SK-N-SH treated with all-trans-retinoic acid at 6 μM for 48 hours (cell line): Measurements from ENCODE around the gene CCDC107.

Experiments used
- ATAC-seq: fragments of 200-7000 bp; cut with Tn5 transposase; 3 replicates; pipeline ENCODE4 v1.9.1; 2020; ENCODE audit warnings: mild to moderate bottlenecking, moderate library complexity
- BACH2 ChIP-seq: fragments of 250-450 bp; sonication (Bioruptor Pico); IDR thresholded peaks from 2 replicates; pipeline ENCODE4 v1.9.0; 2021; ENCODE audit warnings: mild to moderate bottlenecking, borderline replicate concordance
- CSDC2 ChIP-seq: fragments of 250-450 bp; sonication (Bioruptor Pico); IDR thresholded peaks from 2 replicates; pipeline ENCODE4 v1.5.0; 2020; ENCODE audit warnings: mild to moderate bottlenecking, moderate library complexity
- ESRRG ChIP-seq: fragments of 250-450 bp; sonication (Bioruptor Pico); IDR thresholded peaks from 2 replicates; pipeline ENCODE4 v1.6.1; 2021; ENCODE audit warnings: mild to moderate bottlenecking
- GLIS3 ChIP-seq: fragments of 250-450 bp; sonication (Bioruptor Pico); IDR thresholded peaks from 2 replicates; pipeline ENCODE4 v1.5.0; 2020; ENCODE audit warnings: mild to moderate bottlenecking, moderate library complexity
- ISL1 ChIP-seq: fragments of 250-450 bp; sonication (Bioruptor Pico); IDR thresholded peaks from 2 replicates; pipeline ENCODE4 v2.1.2; 2022; ENCODE audit warnings: mild to moderate bottlenecking, moderate library complexity
- OSR1 ChIP-seq: fragments of 250-450 bp; sonication (Bioruptor Pico); IDR thresholded peaks from 2 replicates; pipeline ENCODE4 v1.8.0; 2022; ENCODE audit warnings: moderate library complexity, mild to moderate bottlenecking, inconsistent platforms
- PPARA ChIP-seq: fragments of 250-450 bp; sonication (Bioruptor Pico); IDR thresholded peaks from 2 replicates; pipeline ENCODE4 v1.5.0; 2020; ENCODE audit warnings: mild to moderate bottlenecking, borderline replicate concordance
- RARB ChIP-seq: fragments of 250-450 bp; sonication (Bioruptor Pico); IDR thresholded peaks from 2 replicates; pipeline ENCODE4 v1.8.0; 2021; ENCODE audit warnings: mild to moderate bottlenecking, moderate library complexity
- SNAI2 ChIP-seq: fragments of 250-450 bp; sonication (Bioruptor Pico); IDR thresholded peaks from 2 replicates; pipeline ENCODE4 v1.5.0; 2020; ENCODE audit warnings: mild to moderate bottlenecking, moderate library complexity
- TOX ChIP-seq: fragments of 250-450 bp; sonication (Bioruptor Pico); IDR thresholded peaks from 2 replicates; pipeline ENCODE4 v1.8.0; 2021; ENCODE audit warnings: mild to moderate bottlenecking, moderate library complexity, borderline replicate concordance
- ZFP3 ChIP-seq: fragments of 250-450 bp; sonication (Bioruptor Pico); IDR thresholded peaks from 2 replicates; pipeline ENCODE4 v1.5.0; 2020; ENCODE audit warnings: mild to moderate bottlenecking, moderate library complexity
- ZFP30 ChIP-seq: fragments of 450-650 bp; formaldehyde crosslinking; IDR thresholded peaks from 2 replicates; pipeline ENCODE4 v1.5.0; 2022; ENCODE audit warnings: mild to moderate bottlenecking, moderate library complexity
- ZNF565 ChIP-seq: fragments of 450-650 bp; formaldehyde crosslinking; conservative IDR thresholded peaks from 2 replicates; pipeline ENCODE4 v1.5.0; 2020; ENCODE audit warnings: low read depth, mild to moderate bottlenecking, moderate library complexity
- ZNF70 ChIP-seq: fragments of 450-650 bp; formaldehyde crosslinking; IDR thresholded peaks from 2 replicates; pipeline ENCODE4 v1.5.0; 2020; ENCODE audit warnings: mild to moderate bottlenecking, moderate library complexity
- ZNF8 ChIP-seq: fragments of 450-650 bp; formaldehyde crosslinking; IDR thresholded peaks from 2 replicates; pipeline ENCODE4 v1.5.0; 2020; ENCODE audit warnings: mild to moderate bottlenecking, moderate library complexity
- TF ChIP-seq, protein P1 (sequence below): fragments of 250-450 bp; sonication (Bioruptor Pico); IDR thresholded peaks from 2 replicates; pipeline ENCODE4 v1.5.1; 2021; ENCODE audit warnings: mild to moderate bottlenecking, moderate library complexity
- TF ChIP-seq, protein P2 (sequence below): fragments of 250-450 bp; sonication (Bioruptor Pico); IDR thresholded peaks from 2 replicates; pipeline ENCODE4 v1.8.0; 2020; ENCODE audit warnings: mild to moderate bottlenecking, moderate library complexity, borderline replicate concordance
- TF ChIP-seq, protein P3 (sequence below): fragments of 250-450 bp; sonication (Bioruptor Pico); IDR thresholded peaks from 2 replicates; pipeline ENCODE4 v1.5.1; 2020; ENCODE audit warnings: low read depth, mild to moderate bottlenecking, moderate library complexity
- TF ChIP-seq, protein P4 (sequence below): fragments of 250-450 bp; sonication (Bioruptor Pico); IDR thresholded peaks from 2 replicates; pipeline ENCODE4 v1.5.0; 2020; ENCODE audit warnings: mild to moderate bottlenecking, moderate library complexity

Gene CCDC107

DNA sequence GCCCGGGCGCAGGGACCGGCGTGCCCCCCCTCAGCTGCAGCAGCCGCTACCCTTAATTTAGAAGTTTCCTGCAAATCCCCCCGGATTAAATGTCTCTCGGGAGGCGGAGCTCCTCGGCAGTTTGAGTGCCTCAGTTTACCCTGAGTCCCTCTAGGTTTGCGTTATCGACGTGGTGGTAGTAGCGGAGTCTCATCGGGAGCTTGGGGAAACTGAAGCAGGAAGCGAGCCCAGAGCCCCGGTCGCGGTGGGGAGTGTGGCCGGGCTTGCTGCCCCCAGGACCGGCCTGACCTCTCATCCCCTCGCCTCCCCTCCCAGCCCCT is 32.2 kb downstream of the CCDC107 start:
- TF ChIP-seq ZNF8 (CRISPR knock-in tag) (no peak), ZFP30 (CRISPR knock-in tag) (no peak), ZNF565 (CRISPR knock-in tag) (no peak), ESRRG (CRISPR knock-in tag) (no peak), CSDC2 (CRISPR knock-in tag) (no peak), GLIS3 (no peak), RARB (CRISPR knock-in tag) (no peak), TOX (CRISPR knock-in tag) (no peak), BACH2 (CRISPR knock-in tag) (no peak), OSR1 (CRISPR knock-in tag) (no peak), PPARA (no peak), ZFP3 (CRISPR knock-in tag) (no peak)
- TF ChIP-seq, protein P1, sequence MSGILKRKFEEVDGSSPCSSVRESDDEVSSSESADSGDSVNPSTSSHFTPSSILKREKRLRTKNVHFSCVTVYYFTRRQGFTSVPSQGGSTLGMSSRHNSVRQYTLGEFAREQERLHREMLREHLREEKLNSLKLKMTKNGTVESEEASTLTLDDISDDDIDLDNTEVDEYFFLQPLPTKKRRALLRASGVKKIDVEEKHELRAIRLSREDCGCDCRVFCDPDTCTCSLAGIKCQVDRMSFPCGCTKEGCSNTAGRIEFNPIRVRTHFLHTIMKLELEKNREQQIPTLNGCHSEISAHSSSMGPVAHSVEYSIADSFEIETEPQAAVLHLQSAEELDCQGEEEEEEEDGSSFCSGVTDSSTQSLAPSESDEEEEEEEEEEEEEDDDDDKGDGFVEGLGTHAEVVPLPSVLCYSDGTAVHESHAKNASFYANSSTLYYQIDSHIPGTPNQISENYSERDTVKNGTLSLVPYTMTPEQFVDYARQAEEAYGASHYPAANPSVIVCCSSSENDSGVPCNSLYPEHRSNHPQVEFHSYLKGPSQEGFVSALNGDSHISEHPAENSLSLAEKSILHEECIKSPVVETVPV (CRISPR knock-in tag) = no peak
- TF ChIP-seq, protein P2, sequence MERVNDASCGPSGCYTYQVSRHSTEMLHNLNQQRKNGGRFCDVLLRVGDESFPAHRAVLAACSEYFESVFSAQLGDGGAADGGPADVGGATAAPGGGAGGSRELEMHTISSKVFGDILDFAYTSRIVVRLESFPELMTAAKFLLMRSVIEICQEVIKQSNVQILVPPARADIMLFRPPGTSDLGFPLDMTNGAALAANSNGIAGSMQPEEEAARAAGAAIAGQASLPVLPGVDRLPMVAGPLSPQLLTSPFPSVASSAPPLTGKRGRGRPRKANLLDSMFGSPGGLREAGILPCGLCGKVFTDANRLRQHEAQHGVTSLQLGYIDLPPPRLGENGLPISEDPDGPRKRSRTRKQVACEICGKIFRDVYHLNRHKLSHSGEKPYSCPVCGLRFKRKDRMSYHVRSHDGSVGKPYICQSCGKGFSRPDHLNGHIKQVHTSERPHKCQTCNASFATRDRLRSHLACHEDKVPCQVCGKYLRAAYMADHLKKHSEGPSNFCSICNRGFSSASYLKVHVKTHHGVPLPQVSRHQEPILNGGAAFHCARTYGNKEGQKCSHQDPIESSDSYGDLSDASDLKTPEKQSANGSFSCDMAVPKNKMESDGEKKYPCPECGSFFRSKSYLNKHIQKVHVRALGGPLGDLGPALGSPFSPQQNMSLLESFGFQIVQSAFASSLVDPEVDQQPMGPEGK (CRISPR knock-in tag) = no peak
- TF ChIP-seq, protein P3, sequence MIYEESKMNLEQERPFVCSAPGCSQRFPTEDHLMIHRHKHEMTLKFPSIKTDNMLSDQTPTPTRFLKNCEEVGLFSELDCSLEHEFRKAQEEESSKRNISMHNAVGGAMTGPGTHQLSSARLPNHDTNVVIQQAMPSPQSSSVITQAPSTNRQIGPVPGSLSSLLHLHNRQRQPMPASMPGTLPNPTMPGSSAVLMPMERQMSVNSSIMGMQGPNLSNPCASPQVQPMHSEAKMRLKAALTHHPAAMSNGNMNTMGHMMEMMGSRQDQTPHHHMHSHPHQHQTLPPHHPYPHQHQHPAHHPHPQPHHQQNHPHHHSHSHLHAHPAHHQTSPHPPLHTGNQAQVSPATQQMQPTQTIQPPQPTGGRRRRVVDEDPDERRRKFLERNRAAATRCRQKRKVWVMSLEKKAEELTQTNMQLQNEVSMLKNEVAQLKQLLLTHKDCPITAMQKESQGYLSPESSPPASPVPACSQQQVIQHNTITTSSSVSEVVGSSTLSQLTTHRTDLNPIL = no peak
- TF ChIP-seq, protein P4, sequence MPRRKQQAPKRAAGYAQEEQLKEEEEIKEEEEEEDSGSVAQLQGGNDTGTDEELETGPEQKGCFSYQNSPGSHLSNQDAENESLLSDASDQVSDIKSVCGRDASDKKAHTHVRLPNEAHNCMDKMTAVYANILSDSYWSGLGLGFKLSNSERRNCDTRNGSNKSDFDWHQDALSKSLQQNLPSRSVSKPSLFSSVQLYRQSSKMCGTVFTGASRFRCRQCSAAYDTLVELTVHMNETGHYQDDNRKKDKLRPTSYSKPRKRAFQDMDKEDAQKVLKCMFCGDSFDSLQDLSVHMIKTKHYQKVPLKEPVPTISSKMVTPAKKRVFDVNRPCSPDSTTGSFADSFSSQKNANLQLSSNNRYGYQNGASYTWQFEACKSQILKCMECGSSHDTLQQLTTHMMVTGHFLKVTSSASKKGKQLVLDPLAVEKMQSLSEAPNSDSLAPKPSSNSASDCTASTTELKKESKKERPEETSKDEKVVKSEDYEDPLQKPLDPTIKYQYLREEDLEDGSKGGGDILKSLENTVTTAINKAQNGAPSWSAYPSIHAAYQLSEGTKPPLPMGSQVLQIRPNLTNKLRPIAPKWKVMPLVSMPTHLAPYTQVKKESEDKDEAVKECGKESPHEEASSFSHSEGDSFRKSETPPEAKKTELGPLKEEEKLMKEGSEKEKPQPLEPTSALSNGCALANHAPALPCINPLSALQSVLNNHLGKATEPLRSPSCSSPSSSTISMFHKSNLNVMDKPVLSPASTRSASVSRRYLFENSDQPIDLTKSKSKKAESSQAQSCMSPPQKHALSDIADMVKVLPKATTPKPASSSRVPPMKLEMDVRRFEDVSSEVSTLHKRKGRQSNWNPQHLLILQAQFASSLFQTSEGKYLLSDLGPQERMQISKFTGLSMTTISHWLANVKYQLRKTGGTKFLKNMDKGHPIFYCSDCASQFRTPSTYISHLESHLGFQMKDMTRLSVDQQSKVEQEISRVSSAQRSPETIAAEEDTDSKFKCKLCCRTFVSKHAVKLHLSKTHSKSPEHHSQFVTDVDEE = no peak
- TF ChIP-seq, all 23 proteins: peak for 0
- no peak for ATAC-seq

DNA sequence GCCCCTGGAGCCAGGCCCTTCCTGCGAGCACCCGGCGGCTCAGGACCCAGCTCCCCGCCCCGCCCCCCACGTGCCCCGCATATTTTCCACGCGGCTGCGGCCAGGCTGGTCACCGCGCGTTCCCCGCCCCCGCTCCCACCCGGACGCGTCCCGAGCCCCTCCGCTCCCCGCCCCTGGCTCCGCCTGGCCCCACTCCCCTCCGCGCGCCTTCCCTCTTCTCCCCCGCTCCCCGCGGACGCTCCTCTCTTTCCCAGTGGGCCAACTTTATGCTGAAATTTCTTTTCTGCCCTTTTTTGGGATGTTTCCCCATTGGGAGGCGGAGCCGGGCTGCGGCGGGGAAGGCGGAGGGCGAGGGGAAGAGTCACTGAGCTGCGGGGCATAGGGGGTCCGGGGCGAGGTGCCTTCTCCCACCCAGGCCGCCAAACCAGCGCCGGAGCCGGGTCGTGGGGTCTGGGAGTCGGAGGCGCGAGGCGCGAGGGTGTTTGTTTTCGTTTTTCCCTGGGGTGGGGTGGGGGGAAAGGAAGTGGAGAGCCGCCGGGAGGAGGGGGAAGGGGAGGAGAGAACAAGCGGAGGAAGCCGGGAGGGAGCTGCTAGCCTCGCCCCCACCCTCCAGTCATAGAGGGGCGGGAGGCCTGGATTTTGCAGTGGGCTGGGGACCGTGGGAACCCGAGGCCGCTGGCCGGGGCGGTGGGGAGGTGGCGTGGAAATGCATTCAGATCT is 32.7 kb downstream of the CCDC107 start:
- ATAC-seq = peak; percentile 60
- TF ChIP-seq, protein P3 = no peak
- TF ChIP-seq, protein P2 (CRISPR knock-in tag) = peak; percentile 86; the same call in 1 of the 2 replicates
- no peak for TF ChIP-seq CSDC2 (CRISPR knock-in tag)

DNA sequence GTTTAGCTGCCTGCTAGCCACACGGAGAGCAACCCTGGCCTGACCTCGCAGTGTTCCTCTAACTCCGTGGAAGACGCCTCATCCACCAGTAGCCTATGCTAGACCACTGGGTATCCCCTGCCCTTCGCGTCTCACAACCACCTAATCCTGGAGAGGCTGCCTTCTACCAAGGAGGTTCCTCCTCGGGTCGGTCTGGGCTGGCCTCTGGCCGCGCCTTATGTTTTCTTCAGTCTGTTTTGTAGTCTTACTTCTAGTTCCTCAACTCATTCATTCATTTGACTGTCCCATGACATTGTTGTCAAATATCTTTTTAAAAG is 33.2 kb downstream of the CCDC107 start:
- ATAC-seq = peak; percentile 29; the same call in 2 of the 3 replicates
- TF ChIP-seq ISL1 (CRISPR knock-in tag) (no peak), CSDC2 (CRISPR knock-in tag) (no peak), OSR1 (CRISPR knock-in tag) (no peak), BACH2 (CRISPR knock-in tag) (no peak), ZNF8 (CRISPR knock-in tag) (no peak), GLIS3 (no peak), SNAI2 (CRISPR knock-in tag) (no peak), ZNF70 (CRISPR knock-in tag) (no peak)
- TF ChIP-seq, protein P3 = no peak
- TF ChIP-seq, protein P1 (CRISPR knock-in tag) = no peak
- TF ChIP-seq, all 23 proteins: peak for 0
